Stomach (tissue), 9 donors: ENCODE data around the gene RIC8A. TPM values are rescaled to one million over a fixed set of nuclear protein-coding genes. Genes with fewer than 3 reads are reported as not detected.
A peak's percentile ranks its signal among the peaks of the same experiment; 100 is the strongest.

ENCODE experiments used
- DNase-seq, 2 donors: peaks; one replicate each; pipeline versions ENCODE4 v3.0.0 to v3.0.0-alpha.2; 2013 to 2019
- H3K27ac ChIP-seq, 5 donors: fragments of 200-600 bp in 4 of 5; sonication (generic) in 4 of 5; one replicate each; pipeline ENCODE4 v1.5.1; 2013 to 2019; ENCODE audit warnings: mild to moderate bottlenecking in 1 of 5, moderate library complexity in 1 of 5
- H3K27me3 ChIP-seq, 3 donors: fragments of 200-600 bp; sonication (generic); one replicate each; pipeline ENCODE4 v1.5.1; 2017 to 2019; ENCODE audit warnings: mixed run types in 1 of 3
- H3K36me3 ChIP-seq, 4 donors: fragments of 200-600 bp; sonication (generic); 1 replicate in 3 of 4; 2 replicates in 1 of 4; pipeline ENCODE4 v1.5.1; 2016 to 2019
- H3K4me1 ChIP-seq, 4 donors: fragments of 200-600 bp; sonication (generic); one replicate each; pipeline ENCODE4 v1.5.1; 2016 to 2019
- H3K4me3 ChIP-seq, 4 donors: fragments of 200-600 bp; sonication (generic) in 3 of 4; one replicate each; pipeline ENCODE4 v1.5.1; 2016 to 2019; ENCODE audit warnings: mild to moderate bottlenecking in 1 of 4
- H3K9me3 ChIP-seq, 4 donors: fragments of 200-600 bp; sonication (generic); one replicate each; pipeline ENCODE4 v1.5.1; 2016 to 2019
- CTCF ChIP-seq, 7 experiments: fragments of 450-650 bp in 4 of 7; fragments of 200-600 bp in 3 of 7; sonication (generic) in 3 of 7; IDR thresholded peaks; one replicate each; pipeline ENCODE4 v1.5.1; 2016 to 2019; ENCODE audit warnings: antibody characterized with exemption in 7 of 7, control low read depth in 2 of 7, mild to moderate bottlenecking in 1 of 7
- EP300 ChIP-seq: sonication (generic); formaldehyde crosslinking; IDR thresholded peaks from one replicate; pipeline ENCODE4 v1.6.1; 2017; ENCODE audit warnings: antibody characterized with exemption
- POLR2A ChIP-seq, 4 donors: fragments of 450-650 bp; IDR thresholded peaks; one replicate each; pipeline ENCODE4 v1.6.1; 2016; ENCODE audit warnings: antibody characterized with exemption in 4 of 4, control low read depth in 2 of 4, mild to moderate bottlenecking in 1 of 4, moderate library complexity in 1 of 4
- POLR2AphosphoS5 ChIP-seq, 3 donors: sonication (generic); formaldehyde crosslinking; IDR thresholded peaks; one replicate each; pipeline ENCODE4 v1.6.1; 2016; ENCODE audit warnings: antibody characterized with exemption in 3 of 3
- WGBS, 5 donors: extraction: QIAGEN DNeasy Blood & Tissue Kit in 3 of 5; methylation state at CpG; one replicate each; pipeline versions ENCODE4 v1.1.5 to v1.1.7; 2013 to 2018; 5-methylcytosine and 5-hydroxymethylcytosine counted together
- intact Hi-C: fragments of 100-400 bp; cut with DNase I; formaldehyde crosslinking; loops from one replicate; pipeline ENCODE4 v1.15.1; 2023; ENCODE audit warnings: low total_unique reads
- polyA plus RNA-seq, 3 donors: library from polyadenylated mRNA; stranded (reverse); fragments of 200-250 nt; gene quantifications; one replicate each; pipeline ENCODE4 v1.2.3, GENCODE V29; 2013
- total RNA-seq, 5 donors: library from RNA; depleted of rRNA; stranded (reverse); fragments of >200 nt; gene quantifications; one replicate each; pipeline versions ENCODE4 v1.1.0 to v1.2.3, GENCODE V29; 2014 to 2016
- donor health status: healthy with polysubstance abuse.
- donor health status: Bipolar disorder and iron deficiency.
- donor health status: healthy.

RIC8A gene
- total and polyA plus RNA-seq, 8 donors = 39.2 to 262 (median 63.9) TPM

- intact Hi-C loops = no loop called here
- TF ChIP-seq CTCF (IDR thresholded peaks at IDR 0.05) (no peak), EP300 (no peak), POLR2A (IDR thresholded peaks at IDR 0.05) (no peak), POLR2AphosphoS5 (IDR thresholded peaks at IDR 0.05) (no peak)
These were observed 36.9 kb downstream of the RIC8A start for GRCh38 chr11:244376-244775.

GRCh38 chr11:249062-249461 lies 41.6 kb downstream of the RIC8A start:
- peaks cover 63 to 99% (median 98%) of the 10 kb centered on the region in 4 donors for H3K36me3 ChIP-seq
- TF ChIP-seq POLR2AphosphoS5 (IDR thresholded peaks at IDR 0.05) (no peak), EP300 (no peak), CTCF (IDR thresholded peaks at IDR 0.05) (no peak), POLR2A (IDR thresholded peaks at IDR 0.05) (no peak)
- no peak overlapping the region for H3K4me3 ChIP-seq
- WGBS, 5 donors = 75 to 89% (median 79%) methylated on average over 8 of the region's 8 CpGs
- no peaks in the 10 kb centered on the region for H3K9me3 ChIP-seq
- H3K27ac ChIP-seq = no peak overlapping the region
- no peak for DNase-seq
- intact Hi-C loops = no loop called here
- H3K27me3 ChIP-seq = no peaks in the 10 kb centered on the region
- peaks cover 0 to 6% (median 0%) of the 10 kb centered on the region in 4 donors for H3K4me1 ChIP-seq

More at GRCh38 chr11:244376-244775, 36.9 kb downstream of the RIC8A start:
- Histone ChIP-seq H3K9me3 (no peaks in the 10 kb centered on the region), H3K4me3 (no peak overlapping the region), H3K36me3 (peaks cover 56 to 98% (median 94%) of the 10 kb centered on the region in 4 donors), H3K27me3 (no peaks in the 10 kb centered on the region), H3K27ac (no peak overlapping the region), H3K4me1 (peaks cover 0 to 12% (median under 1%) of the 10 kb centered on the region in 4 donors)
- 86 to 96% (median 88%) methylated on average over 2 of the region's 2 CpGs for WGBS, 5 donors
- no peak for DNase-seq

GRCh38 chr11:250274-250673 lies 42.8 kb downstream of the RIC8A start:
- Histone ChIP-seq H3K36me3 (peaks cover 59 to 87% (median 86%) of the 10 kb centered on the region in 4 donors), H3K4me3 (no peak overlapping the region), H3K4me1 (peaks cover 0 to 6% (median 0%) of the 10 kb centered on the region in 4 donors), H3K27ac (no peak overlapping the region), H3K9me3 (no peaks in the 10 kb centered on the region), H3K27me3 (no peaks in the 10 kb centered on the region)
- intact Hi-C loops = no loop called here
- TF ChIP-seq POLR2A (IDR thresholded peaks at IDR 0.05) (no peak), POLR2AphosphoS5 (IDR thresholded peaks at IDR 0.05) (no peak), CTCF (IDR thresholded peaks at IDR 0.05) (no peak), EP300 (no peak)
- DNase-seq = no peak
- 85 to 92% (median 87%) methylated on average over 5 of the region's 5 CpGs for WGBS, 5 donors

GRCh38 chr11:250740-251299 lies 43.3 kb downstream of the RIC8A start:
- intact Hi-C loops = no loop called here
- H3K36me3 ChIP-seq = peaks cover 53 to 82% (median 81%) of the 10 kb centered on the region in 4 donors
- H3K4me3 ChIP-seq = no peak overlapping the region
- 78 to 82% (median 80%) methylated on average over 10 of the region's 10 CpGs for WGBS, 5 donors
- peaks cover 0 to 6% (median 0%) of the 10 kb centered on the region in 4 donors for H3K4me1 ChIP-seq
- DNase-seq = peak; percentile 65 to 80
- H3K9me3 ChIP-seq = no peaks in the 10 kb centered on the region
- no peak overlapping the region for H3K27ac ChIP-seq
- H3K27me3 ChIP-seq = no peaks in the 10 kb centered on the region
- peak in 4 of 7 experiments; percentile 14 to 66 (median 40) for TF ChIP-seq CTCF (IDR thresholded peaks at IDR 0.05)
- TF ChIP-seq EP300 = no peak
- TF ChIP-seq POLR2AphosphoS5 (IDR thresholded peaks at IDR 0.05) = no peak
- TF ChIP-seq POLR2A (IDR thresholded peaks at IDR 0.05) = no peak
